LNCaP clone FGC (cell line): ENCODE measurements around the gene MACROD2.

Experiments
- DNase-seq: peaks from one replicate; pipeline ENCODE4 v3.0.0-alpha.2; 2011; ENCODE audit warnings: low read depth
- H3K4me3 ChIP-seq: 2 replicates; pipeline ENCODE4 v1.5.1; 2011; ENCODE audit warnings: mild to moderate bottlenecking, low read depth, low read length, control low read depth
- CTCF ChIP-seq: IDR thresholded peaks from 2 replicates; pipeline ENCODE4 v1.5.1; 2012; ENCODE audit warnings: mild to moderate bottlenecking; ENCODE audit not compliant: control insufficient read depth, insufficient read depth; ENCODE audit errors: extremely low read depth

Gene MACROD2

GRCh38 chr20:15162079-15162647, 1166.8 kb downstream of the MACROD2 start:
- no peak for DNase-seq
- H3K4me3 ChIP-seq = no peak overlapping the region
- TF ChIP-seq CTCF = no peak

GRCh38 chr20:15163632-15164031, 1168.3 kb downstream of the MACROD2 start:
- no peak for DNase-seq
- H3K4me3 ChIP-seq = no peak overlapping the region
- TF ChIP-seq CTCF = no peak

GRCh38 chr20:15164726-15165125, 1169.4 kb downstream of the MACROD2 start:
- no peak for DNase-seq
- no peak for TF ChIP-seq CTCF

GRCh38 chr20:15166744-15167143, 1171.4 kb downstream of the MACROD2 start:
- no peak for TF ChIP-seq CTCF
- H3K4me3 ChIP-seq = no peak overlapping the region
- DNase-seq = no peak

More at GRCh38 chr20:15164726-15165125, 1169.4 kb downstream of the MACROD2 start:
- H3K4me3 ChIP-seq = no peak overlapping the region

- DNase-seq = no peak
- H3K4me3 ChIP-seq = no peak overlapping the region
- TF ChIP-seq CTCF = no peak
These were observed 1175.7 kb downstream of the MACROD2 start for GRCh38 chr20:15171016-15171415.

GRCh38 chr20:15176929-15177328, 1181.6 kb downstream of the MACROD2 start:
- TF ChIP-seq CTCF = no peak
- no peak for DNase-seq
- H3K4me3 ChIP-seq = no peak overlapping the region

- no peak overlapping the region for H3K4me3 ChIP-seq
- TF ChIP-seq CTCF = no peak
These were observed 1183.3 kb downstream of the MACROD2 start for GRCh38 chr20:15178581-15178980.

More at GRCh38 chr20:15178581-15178980, 1183.3 kb downstream of the MACROD2 start:
- no peak for DNase-seq
